ENCODE data around the gene ABI2. TPM values are rescaled to one million over a fixed set of nuclear protein-coding genes. Genes with fewer than 3 reads are reported as not detected.

The ABI2 gene
- total RNA-seq, 3 donors from 2014 or later: 10.5 to 64.5 (median 17.1) TPM

DNA sequence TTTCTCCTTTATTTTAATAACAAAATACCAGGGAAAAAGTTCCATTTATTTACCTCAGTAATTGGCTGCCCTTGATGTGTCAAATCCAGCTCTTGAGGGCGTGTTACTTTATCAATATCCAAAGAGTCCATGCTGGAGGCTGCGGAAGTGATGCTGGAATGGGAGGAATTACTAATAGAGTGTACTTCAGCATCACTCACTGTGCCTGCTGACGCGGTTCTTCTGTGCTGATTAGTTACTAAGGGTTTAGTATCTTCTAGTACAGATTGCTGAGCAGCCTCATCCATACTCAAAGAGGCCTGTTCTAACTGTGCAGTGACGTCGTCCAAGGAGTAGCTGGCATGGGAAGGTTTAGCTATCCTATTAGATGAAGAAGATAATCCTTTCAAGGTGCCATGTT is 161.3 kb downstream of the ABI2 start:
- no peak for DNase-seq
- no peaks in the 10 kb centered on the region for H3K36me3 ChIP-seq (ENCODE audit: low read depth)
- intact Hi-C loops (cut with DNase I, micrococcal nuclease): loop anchor here in 1 of 2 donors (10.0 kb wide), 1 partner anchor 325 kb away; no protein-coding TSS in a partner anchor

DNA sequence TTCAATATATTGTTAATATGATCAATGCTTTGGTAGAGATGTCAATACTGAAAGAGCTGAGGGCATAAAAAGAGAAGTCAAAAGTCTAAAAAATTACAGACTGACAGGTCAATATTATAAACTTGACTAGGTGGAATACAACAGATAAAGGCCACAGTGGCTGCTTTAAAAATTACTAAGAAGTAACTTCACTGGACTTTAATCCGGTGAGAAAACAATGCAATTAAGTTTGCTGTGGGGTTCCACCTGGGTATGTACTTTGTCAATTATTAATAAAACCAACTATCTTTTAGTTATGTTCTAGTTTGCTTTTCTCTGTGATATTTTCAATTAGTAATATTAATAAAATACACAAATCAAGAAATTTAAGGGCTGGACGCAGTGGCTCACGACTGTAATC is 162.2 kb downstream of the ABI2 start:
- ATAC-seq: no peak
- intact Hi-C loops (cut with DNase I, micrococcal nuclease): no loop called here
- Histone ChIP-seq H3K4me1 (ENCODE audit: low read depth) (no peaks in the 10 kb centered on the region), H3K4me3 (no peak overlapping the region), H3K36me3 (ENCODE audit: low read depth) (no peaks in the 10 kb centered on the region), H3K9me3 (no peaks in the 10 kb centered on the region)
- no peak for TF ChIP-seq CTCF (IDR thresholded peaks at IDR 0.05)
- DNase-seq: no peak

More for the DNA sequence above, 161.3 kb downstream of the ABI2 start:
- no peak for TF ChIP-seq CTCF (IDR thresholded peaks at IDR 0.05)
- no peak for ATAC-seq
- Histone ChIP-seq H3K4me1 (ENCODE audit: low read depth) (no peaks in the 10 kb centered on the region), H3K4me3 (no peak overlapping the region), H3K9me3 (no peaks in the 10 kb centered on the region)

DNA sequence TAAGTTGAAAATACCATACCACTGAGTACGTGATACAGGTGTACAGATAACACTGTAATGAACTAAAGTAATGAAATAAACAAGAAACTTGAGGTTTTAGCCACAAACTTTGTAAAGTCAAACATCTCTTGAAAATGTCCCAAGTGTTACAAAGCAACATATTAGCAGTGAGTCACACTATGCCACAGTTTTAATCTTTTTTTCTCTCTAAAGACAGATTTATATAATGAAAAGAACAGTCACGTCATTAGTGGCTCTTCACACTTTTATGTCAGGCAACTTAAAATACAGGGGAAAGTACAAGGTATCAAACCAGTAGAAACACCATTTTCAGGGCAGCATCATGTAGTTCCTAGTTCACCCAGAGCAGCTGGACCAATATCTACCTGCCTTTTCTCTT is 164.8 kb downstream of the ABI2 start:
- Histone ChIP-seq H3K4me1 (ENCODE audit: low read depth) (peaks cover 3% of the 10 kb centered on the region), H3K9me3 (no peaks in the 10 kb centered on the region), H3K4me3 (no peak overlapping the region), H3K36me3 (ENCODE audit: low read depth) (no peaks in the 10 kb centered on the region)
- no peak for TF ChIP-seq CTCF (IDR thresholded peaks at IDR 0.05)
- no peak for DNase-seq
- intact Hi-C loops (cut with DNase I, micrococcal nuclease): no loop called here
- no peak for ATAC-seq

Other genes with a start within 250 kb of the ABI2 start
- gene CYP20A1, start 89.4 kb upstream of the ABI2 start, total RNA-seq: 10 to 100 TPM; 24.6 to 33.1 (median 25.8) TPM
- gene RAPH1, start 206.9 kb downstream of the ABI2 start, total RNA-seq: 10 to 100 TPM; 48.4 to 60.2 (median 50.4) TPM